Activated CD4-positive, alpha-beta T cell treated with anti-CD3 and anti-CD28 coated beads, Interleukin-2, amount 50 U/mL, for 24 hours (primary cell): ENCODE results near the gene PSMB5.
"Not testable (repeated sequence)": the region's sequence is repeated elsewhere in the genome, so short reads cannot be mapped to it uniquely, and the experiment has no call there.

ENCODE experiments used
- DNase-seq, 2 donors: peaks; one replicate each; pipeline ENCODE4 v3.0.0-alpha.2; 2020; ENCODE audit warnings: low read depth in 1 of 2, low spot score in 1 of 2

The PSMB5 gene

GRCh38 chr14:23020143-23021128 lies 14.3 kb downstream of the PSMB5 start:
- no peak for DNase-seq

- no peak for DNase-seq
Measured at GRCh38 chr14:23018107-23018506, 16.6 kb downstream of the PSMB5 start.

- DNase-seq, result no peak
Measured at GRCh38 chr14:23017091-23017490, 17.6 kb downstream of the PSMB5 start.

GRCh38 chr14:23015618-23016017 lies 19.1 kb downstream of the PSMB5 start:
- no peak for DNase-seq

- DNase-seq, result not testable (repeated sequence)
Measured at GRCh38 chr14:23013749-23014054, 21.0 kb downstream of the PSMB5 start.

GRCh38 chr14:23013054-23013748 lies 21.5 kb downstream of the PSMB5 start:
- DNase-seq, result no peak

- DNase-seq, result peak; percentile 58 to 71
Measured at GRCh38 chr14:23009939-23010726, 24.6 kb downstream of the PSMB5 start, which contains the start of gene C14orf93. Gene C14orf93, minus strand, starts transcription at chr14:23010143. Its CDS starts 11,120 bp downstream, at chr14:22999023.

GRCh38 chr14:23009483-23009938 lies 25.2 kb downstream of the PSMB5 start:
- no peak for DNase-seq

GRCh38 chr14:23008831-23009230 lies 25.9 kb downstream of the PSMB5 start:
- DNase-seq, result no peak

- peak; percentile 84 to 95 for DNase-seq
Measured at GRCh38 chr14:23006544-23007419, 27.9 kb downstream of the PSMB5 start.

- DNase-seq, result no peak
Measured at GRCh38 chr14:23006188-23006534, 28.5 kb downstream of the PSMB5 start.

GRCh38 chr14:23005451-23006187 lies 29.1 kb downstream of the PSMB5 start:
- no peak for DNase-seq

GRCh38 chr14:23004274-23004673 lies 30.4 kb downstream of the PSMB5 start:
- not testable (repeated sequence) for DNase-seq

- DNase-seq, result no peak
Measured at GRCh38 chr14:23002592-23002991, 32.1 kb downstream of the PSMB5 start.

GRCh38 chr14:23000860-23001259 lies 33.8 kb downstream of the PSMB5 start:
- DNase-seq, result no peak

- DNase-seq, result no peak
Measured at GRCh38 chr14:22998329-22999012, 36.2 kb downstream of the PSMB5 start.

- DNase-seq, result no peak
Measured at GRCh38 chr14:22997676-22998323, 36.9 kb downstream of the PSMB5 start.

- no peak for DNase-seq
Measured at GRCh38 chr14:22996768-22997654, 37.7 kb downstream of the PSMB5 start.
